GM21825 (cell line): ENCODE measurements around the gene PDE3A.

ENCODE experiments used
- ATAC-seq: cut with Tn5 transposase; IDR thresholded peaks from one replicate; pipeline ENCODE4 v1.9.1; 2021; ENCODE audit warnings: mild to moderate bottlenecking, moderate library complexity; ENCODE audit not compliant: unreplicated experiment

Gene PDE3A

DNA sequence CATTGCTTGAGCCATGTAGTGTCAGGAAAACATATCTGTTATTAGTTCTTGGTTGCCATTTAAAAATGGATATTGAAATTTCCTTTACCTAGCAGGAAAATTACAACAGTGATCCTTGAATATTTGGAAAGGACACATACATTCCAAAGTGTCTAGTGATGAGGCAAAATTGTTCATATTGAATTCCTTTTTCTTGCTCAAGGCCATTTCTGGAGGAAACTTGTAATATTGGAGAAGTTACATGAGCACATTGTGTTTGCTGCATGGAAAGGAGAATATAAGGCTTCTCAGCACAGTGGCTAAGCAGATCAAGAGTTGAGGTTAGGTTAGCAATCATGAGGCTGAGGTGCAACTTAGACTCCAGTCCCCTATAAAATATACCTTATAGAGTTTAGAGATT is 121.9 kb downstream of the PDE3A start:
- ATAC-seq = no peak

DNA sequence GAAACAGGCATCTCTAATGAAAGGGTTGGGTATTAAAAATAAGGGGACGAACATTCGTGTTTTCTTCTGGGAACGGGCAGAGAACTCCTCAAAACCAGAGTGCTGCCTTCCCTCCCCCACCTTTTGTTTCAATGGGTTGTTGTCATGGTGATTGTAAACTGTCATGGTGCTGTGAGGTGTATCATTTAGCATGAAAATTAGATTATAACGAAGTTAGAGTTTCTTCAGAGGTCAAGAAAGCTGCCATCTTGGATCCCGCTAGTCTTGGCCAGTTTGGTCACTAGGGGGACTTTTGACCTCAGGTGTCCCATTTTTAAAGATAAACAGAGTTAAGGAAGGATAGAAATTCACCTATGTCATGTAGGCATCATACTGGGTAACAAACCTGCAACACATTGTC is 123.0 kb downstream of the PDE3A start:
- ATAC-seq = no peak

DNA sequence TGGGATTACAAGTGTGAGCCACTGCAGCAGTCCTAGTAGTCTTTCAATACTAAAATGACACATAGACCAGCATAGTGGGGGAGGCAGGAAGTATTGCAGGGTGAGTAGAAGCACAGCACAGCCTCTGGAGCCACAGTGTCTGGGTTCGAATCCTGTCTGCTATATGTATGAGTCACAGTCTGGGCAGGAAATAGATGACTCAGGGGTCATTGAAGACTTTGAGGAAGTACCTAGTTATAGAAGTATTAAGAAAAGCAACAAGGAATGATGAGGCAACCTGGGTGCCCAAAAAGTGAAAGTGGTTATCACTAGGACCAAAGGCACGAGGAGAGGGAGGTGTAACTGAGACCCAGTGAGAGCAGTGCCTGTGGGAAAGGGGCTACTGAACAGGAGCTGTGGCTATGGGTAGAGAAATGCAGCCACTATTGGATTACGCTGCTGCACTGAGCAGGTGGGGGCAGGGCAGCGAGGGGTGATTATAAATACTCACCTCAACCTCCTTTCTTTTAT is 124.0 kb downstream of the PDE3A start:
- ATAC-seq = no peak

DNA sequence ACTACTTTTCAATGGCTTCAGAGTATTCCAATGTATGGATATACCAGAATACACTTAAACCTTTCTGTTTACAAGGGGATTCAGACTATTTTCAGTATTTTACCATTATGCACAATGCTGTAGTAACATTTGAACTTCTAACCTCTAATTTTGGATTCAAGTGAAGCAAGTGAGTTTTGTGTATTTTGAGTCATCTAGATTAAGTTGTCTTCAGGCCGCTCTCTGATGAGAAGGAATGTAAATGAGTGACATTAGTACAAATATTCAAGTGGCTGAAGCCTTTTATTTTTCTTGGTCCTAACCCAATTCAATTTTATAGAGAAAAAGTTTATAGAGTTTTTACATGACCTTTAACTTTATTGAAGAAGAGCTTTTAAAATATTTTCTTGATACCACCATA is 125.6 kb downstream of the PDE3A start:
- ATAC-seq = no peak

DNA sequence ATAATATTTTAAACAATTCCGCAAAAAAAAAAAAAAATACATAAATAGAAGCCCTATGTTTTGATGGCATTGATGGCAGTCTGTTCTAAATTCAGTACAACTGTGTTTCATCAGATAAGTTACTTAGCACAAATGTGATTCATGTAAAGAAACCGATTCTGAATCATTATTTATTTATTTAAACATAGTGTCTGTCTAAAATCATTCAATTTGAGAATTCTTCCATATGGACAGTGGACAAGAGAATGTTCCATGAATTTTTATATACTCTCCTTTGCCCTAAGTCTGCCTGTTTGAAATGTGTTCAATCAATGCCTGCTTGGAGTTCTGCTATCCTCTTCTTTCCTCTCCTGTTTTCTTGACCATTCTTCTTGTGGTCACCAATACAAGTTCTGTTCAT is 126.5 kb downstream of the PDE3A start:
- ATAC-seq = no peak

DNA sequence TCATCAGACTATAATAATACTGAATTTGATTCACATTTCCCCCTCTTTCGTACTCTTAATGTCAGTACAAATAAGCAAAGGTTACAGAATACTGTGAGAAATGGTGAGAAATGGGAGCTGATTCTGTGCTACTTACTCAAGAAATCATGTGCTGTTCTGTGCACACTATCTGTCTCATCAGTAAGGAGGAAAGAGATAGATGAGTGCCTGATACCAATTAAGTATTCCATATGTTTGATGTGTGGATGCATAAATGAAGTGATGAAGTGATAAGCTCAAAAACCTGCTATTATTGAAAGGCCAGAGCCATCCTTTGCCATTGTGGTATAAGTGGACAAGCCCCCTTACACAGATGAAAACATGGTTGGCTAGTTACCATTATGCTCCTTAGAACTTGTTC is 127.7 kb downstream of the PDE3A start:
- no peak for ATAC-seq

DNA sequence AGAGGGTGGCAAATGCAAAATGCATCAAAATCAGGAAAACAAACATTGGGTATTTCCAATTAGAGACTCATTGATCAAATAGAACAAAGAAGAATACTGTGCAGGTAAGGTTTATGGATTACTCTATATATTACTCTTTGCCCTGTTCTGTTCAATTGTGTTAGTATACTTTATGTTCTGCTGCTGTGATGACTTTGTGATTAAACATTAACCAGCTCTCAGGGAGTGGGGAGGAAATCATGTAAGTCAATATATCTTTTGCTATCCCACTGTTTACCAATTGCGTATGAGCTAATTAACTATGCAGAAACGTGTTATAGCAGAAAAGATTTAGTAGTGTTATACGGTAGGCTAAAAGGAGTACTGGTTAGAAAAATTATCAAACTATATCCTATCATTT is 129.4 kb downstream of the PDE3A start:
- ATAC-seq = no peak

DNA sequence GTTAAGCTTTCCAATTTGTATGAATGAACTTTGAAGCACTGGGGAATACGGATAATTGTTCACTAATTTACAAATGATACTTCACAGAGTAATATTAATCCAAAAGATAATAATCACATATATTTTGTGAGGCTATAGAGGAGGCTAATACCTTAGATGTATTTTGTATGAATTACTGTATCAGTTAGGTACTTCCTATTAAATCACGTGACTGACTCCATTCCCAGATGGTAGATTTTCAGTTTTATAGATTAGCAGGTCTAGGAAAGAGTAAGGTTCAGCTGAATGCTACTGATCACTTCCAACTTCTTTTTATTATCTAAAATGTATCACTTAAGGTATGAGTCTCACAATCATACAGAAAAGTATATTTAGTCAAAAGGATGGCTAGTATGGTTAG is 133.6 kb downstream of the PDE3A start:
- ATAC-seq = no peak

DNA sequence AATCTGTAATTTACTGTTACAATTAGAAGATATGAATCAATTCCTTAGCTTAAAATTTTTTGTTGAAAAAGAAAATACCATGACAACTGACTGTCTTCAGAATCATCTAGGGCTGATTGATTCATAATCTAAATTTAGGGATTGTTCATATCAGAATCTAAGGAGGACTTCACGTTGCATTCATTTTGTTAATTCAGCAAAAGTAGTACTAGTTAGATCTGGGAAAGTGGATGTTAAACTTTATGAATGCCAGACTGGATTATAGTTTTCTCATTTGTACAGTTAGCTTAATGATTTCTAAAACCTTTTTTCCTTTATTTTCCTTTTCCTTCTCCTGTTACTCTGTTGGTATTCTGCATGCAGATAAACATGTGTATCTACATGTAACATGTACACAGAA is 135.5 kb downstream of the PDE3A start:
- no peak for ATAC-seq

DNA sequence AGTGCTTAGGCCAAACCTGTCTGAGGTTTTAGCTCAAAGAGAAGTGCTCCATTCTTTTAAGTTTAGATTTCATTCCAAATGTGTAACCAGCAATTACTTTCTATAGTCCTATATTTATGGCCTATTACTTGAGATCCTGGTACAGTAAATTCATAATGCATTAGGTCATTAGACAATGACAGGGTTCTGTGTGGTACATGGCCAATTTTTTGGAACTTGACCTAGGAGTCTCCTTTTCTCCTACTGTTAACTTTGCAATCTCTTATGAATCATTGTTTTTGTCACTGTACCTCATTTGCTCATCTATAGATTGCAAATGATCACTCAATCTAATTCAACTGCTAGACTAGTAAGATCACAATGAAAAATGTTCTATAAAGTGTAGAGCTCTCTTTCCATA is 136.7 kb downstream of the PDE3A start:
- no peak for ATAC-seq

DNA sequence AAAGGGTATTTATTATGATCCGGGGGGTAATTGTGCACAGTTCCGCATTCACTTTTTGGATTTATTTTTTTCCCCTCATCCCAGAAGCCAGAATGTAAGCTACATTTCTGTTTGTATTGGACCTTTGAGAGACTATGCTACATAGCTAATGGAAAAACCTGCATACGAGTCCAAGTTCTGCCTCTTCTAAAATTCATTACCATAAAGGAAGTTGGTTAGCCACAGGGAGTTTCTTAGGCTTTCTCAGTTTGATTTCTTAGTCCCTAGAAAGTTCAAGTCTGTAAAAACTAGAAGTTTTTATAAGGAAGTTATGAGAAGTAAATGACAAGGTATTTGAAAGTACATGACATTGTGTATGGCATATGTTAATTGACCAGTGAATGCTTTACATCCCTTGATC is 138.7 kb downstream of the PDE3A start:
- no peak for ATAC-seq

DNA sequence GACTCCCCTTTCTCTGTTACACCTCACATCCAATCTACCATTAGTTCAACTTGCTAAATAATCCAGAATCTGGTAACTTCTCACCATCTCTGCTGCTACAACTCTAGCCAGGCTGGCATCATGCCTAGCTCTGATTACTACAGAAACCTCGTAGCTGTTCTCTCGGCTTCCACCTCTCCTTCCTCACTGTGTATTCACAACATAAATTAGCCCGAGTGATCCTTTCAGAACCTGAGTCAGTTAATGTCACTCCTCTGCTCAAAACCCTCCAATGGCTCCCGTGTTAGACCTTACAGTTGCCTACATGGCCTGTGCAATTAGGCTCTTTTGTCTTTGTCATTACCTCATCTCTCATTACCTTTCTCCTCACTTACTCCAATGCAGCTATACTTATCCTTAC is 139.4 kb downstream of the PDE3A start:
- no peak for ATAC-seq

DNA sequence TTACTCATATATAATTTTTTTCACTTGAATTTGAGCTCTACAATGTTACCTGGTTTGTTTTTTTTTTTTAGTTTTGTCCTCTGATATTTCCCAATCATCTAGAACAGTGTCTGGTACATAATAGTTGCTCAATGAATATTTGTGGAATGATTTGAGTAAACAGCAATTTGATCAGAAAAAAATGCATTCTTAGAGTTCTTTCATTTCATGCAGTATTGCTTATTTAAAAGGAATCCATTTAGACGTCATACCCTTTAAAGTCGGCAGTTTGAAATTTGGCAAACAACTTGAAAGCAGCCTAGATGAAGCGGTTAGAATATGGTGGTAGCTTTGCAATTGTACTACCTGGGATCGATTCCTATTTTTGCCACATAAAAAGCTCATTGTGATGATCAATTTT is 140.0 kb downstream of the PDE3A start:
- no peak for ATAC-seq

DNA sequence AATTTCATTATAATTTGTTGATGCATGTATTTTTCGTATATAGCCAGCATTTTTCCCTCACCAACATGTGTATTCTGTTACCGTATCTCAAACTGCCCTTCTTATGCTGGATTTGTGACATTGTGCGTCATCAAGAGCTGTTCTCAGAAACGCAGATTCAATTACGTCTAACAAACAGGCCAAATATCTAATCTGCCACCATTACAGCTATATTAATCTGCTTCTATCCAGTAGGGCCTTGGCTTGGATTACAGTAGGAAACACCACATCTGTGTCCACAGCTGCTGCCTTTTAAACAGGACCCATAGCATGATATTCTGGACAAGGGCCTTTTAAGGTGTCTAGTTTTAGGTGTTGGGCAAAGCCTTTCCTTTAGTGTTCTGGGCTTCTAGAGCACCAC is 140.6 kb downstream of the PDE3A start:
- ATAC-seq = no peak

DNA sequence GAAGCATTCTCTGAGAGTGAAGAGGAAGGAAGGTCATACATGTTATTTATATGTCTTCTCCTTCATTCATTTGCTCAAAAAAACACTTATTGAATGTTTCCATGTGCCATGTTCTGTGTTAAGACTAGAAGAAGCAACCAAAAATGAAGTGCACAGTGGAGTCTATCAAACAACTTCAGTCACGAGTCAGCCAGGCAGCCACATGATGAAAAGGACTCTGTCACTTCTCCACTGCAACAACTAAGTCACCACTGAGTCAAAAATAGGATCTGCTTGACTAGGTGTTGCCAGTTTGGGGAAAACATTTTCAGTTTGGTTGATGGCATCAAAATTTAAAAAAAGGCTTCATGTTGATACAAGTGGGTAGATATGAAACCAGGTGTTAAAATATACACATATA is 142.5 kb downstream of the PDE3A start:
- ATAC-seq = no peak

DNA sequence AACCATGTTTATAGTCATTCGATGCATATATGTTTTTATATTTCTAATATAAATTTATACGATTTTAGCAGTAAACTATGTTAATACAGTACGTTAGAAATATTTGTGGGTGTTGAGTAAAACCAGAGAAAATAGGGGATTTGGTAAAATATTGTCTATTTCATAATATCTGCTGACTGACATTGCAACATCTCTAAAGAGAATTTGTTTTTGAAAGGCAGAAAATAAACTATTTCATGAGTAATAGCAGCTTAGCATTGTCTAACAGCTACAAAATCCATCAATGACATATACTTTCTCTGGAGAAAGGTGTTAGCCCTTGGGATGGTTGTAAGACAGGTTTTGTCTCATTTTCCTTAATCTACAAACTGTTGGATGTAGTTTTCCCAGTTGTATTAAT is 144.9 kb downstream of the PDE3A start:
- ATAC-seq = no peak

DNA sequence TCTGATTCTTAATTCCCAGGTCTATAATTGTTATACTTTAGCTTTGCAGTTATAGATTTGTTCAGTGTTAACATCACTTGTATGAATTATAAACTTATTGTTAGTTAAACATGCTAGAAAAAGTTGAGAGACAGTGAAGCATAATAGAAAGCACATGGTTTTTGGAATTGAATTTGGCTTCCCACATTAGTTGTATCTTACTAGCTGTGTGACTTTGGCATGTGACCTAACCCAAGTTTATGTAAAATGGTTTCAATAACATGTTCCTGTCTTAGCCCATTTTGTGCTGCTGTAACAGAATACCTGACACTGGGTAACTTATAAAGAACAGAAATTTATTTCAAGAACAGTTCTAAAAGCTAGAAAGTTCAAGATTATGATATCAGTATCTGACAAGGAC is 146.3 kb downstream of the PDE3A start:
- ATAC-seq = no peak

DNA sequence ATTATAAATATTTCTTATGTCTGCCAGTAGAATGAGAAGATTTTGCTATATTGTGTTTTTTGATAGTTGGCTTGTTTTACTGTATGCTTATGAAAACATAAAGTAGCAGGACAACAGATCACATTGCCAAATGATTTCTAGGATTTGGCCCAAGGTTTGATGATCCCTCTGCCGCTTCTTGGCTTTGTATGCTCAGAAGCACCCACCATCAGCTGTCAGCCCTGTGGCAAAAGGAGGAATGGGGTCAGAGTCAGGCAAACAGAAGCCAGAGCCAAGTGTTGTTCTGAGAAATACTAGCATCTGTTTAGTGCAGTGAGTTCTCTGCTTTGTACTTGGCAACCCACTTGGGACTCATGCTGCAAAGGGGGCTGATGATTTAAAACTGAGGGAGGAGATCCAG is 152.2 kb downstream of the PDE3A start:
- ATAC-seq = no peak

DNA sequence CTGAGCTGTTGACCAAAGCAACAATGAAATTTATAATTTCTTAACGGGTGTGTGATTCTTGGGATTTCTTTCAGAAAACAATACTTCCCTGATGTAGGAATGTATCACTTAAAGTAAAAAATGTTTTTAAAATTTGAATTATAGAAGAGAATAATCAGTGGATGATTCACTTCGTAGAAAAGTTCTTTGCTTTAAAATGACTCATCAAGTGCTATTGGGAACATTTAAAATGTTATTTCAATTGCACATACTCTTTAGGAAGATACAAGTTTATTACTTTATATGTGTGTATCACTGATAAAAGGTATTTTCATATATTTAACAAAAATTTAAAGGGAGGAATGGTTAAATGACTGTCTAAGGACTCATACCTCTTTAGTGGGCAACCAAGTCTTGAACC is 155.3 kb downstream of the PDE3A start:
- no peak for ATAC-seq

DNA sequence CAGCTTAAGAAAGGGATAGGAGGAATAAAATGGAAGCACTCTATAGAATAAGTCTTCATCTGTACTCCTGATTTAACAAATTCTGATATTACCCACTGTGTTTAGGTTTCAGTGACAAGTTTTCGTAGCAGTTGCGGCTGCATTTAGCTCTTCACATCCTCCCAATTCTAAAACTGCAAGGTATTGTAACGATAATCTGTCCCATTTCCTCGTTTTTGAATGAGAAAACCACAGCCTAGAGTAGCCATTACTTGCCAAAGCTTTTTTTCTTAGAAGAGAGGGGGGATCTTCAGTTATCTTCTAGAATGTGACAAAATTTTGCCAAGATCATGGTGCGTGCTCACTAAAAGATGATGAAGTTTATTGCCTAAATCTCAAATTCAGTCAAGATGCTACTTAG is 155.8 kb downstream of the PDE3A start:
- ATAC-seq = no peak

DNA sequence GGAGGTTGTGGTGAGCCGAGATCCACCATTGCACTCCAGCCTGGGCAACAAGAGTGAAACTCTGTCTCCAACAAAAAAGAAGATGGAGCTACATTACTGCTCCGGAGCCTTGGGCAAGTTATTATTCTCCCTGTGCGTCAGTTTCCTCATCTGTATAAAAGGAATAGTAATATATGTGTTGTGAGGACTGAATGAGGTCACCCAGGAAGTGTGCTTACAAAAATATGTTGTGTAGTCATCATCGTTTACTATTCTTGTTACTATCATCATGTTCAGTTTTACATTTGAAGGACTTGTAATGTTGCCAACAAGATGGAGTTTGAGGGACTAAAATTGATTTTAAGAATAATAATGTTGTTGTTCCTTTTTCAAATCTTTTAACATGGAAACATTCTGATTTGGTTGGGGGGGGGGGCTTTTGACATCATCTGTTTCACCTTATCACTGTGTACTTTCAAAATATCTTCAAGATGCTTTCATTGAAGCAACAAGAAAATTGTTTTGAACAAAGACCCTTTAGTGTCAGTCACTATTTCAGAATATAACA is 156.8 kb downstream of the PDE3A start:
- ATAC-seq = no peak

DNA sequence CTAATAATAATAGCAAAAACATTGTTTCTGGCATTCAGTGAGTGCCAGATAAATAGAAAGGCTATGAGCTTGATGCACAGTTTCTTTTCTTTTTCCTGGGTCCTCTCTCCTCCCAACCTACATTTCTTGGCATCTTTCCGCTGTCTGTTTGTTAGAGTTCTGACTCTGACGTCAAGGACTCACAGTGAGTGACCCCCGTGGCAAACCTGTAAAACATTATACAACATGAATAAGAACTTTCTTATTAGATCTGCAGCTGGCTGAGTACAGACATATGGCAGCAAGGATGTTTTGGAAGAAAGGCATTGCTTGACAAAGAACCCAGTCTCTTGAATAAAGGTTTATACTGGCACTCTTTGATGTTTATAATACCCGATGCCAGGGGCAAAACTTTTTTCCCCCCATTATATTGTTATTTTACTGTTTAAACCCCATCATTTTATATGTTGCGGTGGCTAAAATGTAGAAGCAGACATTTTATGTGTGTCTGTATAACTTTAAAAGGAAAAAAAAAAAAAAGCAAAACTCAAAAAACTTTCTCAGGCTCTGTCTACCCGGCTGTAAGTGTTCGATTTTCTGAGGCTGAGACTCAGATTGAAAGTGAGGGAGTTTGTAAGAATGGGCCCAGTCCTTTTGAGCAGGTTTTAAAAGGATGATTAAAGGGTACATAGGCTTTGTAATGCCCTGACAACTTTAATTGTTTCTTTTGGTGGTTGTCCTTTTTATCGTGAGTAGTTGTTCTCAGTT is 159.3 kb downstream of the PDE3A start:
- ATAC-seq = no peak

DNA sequence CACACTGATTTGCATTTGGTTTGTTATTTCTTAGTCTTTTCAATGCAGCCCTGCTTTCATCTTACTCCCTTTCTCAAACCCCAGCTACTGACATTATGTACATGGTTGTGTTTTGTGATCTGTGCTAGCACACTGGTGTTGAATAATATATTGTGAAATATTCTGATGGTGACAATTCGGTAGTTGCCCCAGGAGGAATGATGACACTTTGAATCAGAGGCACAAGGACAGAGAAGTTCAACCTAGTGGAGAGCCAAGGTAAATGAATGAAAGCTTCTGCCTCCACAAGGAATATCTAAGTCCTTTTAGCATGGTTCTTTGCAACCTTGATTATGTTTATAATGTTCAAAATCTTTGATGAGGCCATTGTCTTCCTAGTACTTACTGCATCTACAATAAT is 159.9 kb downstream of the PDE3A start:
- ATAC-seq = no peak
